Measurements from ENCODE around the gene MICB.

DNA sequence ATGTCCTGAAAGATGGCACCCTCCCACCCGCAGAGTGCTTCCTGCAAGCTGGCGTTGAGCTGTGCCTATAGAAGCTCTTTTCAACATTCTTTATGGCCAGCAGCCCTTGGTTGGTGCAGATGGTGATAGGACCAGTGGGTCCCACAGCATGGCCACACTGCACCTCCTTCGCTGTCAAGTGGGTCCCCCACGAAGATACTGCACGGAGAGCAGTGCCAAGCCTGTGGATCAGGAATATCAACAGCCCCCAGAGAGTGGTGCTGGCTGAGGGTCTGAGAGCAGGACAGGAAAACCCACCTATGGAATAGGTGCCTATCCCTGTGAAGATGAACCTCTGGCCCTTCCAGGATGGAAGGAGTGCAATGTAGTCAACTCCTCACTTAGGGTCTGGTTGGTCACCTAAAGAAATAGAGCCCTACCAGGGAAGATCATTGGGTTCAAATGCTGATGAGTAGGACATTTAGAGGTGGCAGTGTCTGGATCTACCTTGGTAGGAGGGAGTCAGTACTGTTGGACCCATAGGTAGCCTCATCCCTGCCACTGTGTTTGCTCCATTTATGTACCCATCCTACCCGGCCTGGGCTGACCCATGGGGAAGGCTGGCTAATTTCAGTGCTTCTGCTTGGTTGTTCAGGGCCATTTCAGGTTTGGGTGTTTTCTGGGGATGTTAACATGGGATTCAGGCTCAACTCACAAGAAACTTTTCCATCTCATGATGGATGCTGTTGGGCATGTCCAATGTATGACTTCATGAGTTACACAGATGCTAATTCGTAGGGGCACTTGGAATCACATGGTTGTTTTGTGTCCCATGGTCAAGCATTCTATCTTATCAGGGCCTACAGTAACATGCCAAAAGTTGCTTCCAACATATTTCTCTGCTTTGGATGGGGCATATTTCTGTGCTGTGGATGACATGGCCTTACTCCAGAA, 33.4 kb upstream of the MICB start:
- TF ChIP-seq POLR2A (IDR thresholded peaks at IDR 0.05), result no peak
- TF ChIP-seq, protein P1, sequence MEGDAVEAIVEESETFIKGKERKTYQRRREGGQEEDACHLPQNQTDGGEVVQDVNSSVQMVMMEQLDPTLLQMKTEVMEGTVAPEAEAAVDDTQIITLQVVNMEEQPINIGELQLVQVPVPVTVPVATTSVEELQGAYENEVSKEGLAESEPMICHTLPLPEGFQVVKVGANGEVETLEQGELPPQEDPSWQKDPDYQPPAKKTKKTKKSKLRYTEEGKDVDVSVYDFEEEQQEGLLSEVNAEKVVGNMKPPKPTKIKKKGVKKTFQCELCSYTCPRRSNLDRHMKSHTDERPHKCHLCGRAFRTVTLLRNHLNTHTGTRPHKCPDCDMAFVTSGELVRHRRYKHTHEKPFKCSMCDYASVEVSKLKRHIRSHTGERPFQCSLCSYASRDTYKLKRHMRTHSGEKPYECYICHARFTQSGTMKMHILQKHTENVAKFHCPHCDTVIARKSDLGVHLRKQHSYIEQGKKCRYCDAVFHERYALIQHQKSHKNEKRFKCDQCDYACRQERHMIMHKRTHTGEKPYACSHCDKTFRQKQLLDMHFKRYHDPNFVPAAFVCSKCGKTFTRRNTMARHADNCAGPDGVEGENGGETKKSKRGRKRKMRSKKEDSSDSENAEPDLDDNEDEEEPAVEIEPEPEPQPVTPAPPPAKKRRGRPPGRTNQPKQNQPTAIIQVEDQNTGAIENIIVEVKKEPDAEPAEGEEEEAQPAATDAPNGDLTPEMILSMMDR (IDR thresholded peaks at IDR 0.05), result no peak
- TF ChIP-seq EP300 (IDR thresholded peaks at IDR 0.05), result no peak
- TF ChIP-seq POLR2AphosphoS5 (IDR thresholded peaks at IDR 0.05), result no peak
